ENCODE data around the gene CPNE9.
"Not testable (repeated sequence)": the region's sequence is repeated elsewhere in the genome, so short reads cannot be mapped to it uniquely, and the experiment has no call there.

Gene CPNE9

GRCh38 chr3:9745521-9745920, 41.9 kb downstream of the CPNE9 start:
- FAIRE-seq: no peak
- DNase-seq (ENCODE audit: insufficient read length, low spot score): no peak

GRCh38 chr3:9746330-9746729, 42.7 kb downstream of the CPNE9 start:
- DNase-seq (ENCODE audit: insufficient read length, low spot score): no peak

DNA sequence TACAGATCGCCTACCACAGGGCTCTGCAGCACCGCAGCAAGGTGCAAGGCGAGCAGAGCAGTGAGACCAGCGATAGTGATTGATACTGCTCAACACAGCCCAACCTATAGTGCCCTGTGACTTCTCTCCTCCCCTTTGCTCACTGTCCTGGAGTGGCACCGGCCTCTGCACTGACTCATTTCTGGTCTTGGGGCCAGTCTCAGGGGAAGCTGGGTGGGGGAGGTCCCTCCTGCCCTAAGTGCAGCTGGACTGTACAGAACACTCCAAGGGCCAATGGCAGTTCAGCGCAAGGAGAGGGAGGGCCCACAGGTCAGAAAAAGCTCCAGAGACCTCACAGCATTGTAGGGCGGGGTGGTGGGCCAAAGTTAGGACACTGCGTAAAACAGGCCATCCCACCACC, 43.6 kb downstream of the CPNE9 start:
- FAIRE-seq: no peak
- DNase-seq (ENCODE audit: insufficient read length, low spot score): no peak

More at GRCh38 chr3:9746330-9746729, 42.7 kb downstream of the CPNE9 start:
- no peak for FAIRE-seq

- FAIRE-seq: no peak
Measured at GRCh38 chr3:9748031-9748430, 44.4 kb downstream of the CPNE9 start.

GRCh38 chr3:9749296-9749644, 45.6 kb downstream of the CPNE9 start:
- DNase-seq (ENCODE audit: insufficient read length, low spot score): no peak
- FAIRE-seq: no peak

More at GRCh38 chr3:9748031-9748430, 44.4 kb downstream of the CPNE9 start:
- no peak for DNase-seq (ENCODE audit: insufficient read length, low spot score)

GRCh38 chr3:9749645-9750555, 46.3 kb downstream of the CPNE9 start, which contains the start of gene OGG1:
OGG1 (plus strand) TSS chr3:9749952; CDS start chr3:9750287, 335 bp downstream.
- DNase-seq (ENCODE audit: insufficient read length, low spot score) (peak; percentile 98), FAIRE-seq (peak; percentile 85)

DNA sequence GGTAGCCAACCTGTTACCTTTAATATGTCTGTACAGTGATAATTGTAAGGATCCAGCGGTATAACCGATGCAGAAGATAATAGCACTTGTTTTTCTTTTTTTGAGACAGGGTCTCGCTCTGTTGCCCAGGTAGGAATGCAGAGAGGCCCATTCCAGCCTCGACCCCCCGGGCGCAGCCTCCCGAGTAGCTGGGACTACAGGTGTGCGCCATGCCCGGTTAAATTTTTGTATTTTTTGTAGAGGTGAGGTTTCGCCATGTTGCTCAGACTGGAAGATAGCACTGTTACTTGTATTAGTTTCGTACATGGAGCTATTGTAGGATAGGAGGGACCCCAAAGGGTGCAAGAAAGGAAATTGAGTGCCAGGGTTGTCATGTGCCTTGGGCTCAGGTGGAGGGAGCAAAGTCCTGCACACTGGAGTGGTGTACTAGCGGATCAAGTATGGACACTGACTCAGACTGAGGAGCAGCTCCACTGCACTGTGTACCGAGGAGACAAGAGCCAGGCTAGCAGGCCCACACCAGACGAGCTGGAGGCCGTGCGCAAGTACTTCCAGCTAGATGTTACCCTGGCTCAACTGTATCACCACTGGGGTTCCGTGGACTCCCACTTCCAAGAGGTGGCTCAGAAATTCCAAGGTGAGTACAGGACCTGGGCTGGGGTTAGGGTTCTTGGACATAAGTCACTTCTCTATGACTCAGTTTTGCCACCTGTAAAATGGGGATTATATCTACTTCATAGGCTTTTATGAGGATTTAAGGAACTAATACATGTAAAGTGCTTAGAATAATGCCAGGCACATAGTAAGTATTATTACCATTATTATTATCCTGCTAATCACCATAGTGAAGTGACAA, 47.2 kb downstream of the CPNE9 start:
- DNase-seq (ENCODE audit: insufficient read length, low spot score): no peak
- FAIRE-seq: no peak

DNA sequence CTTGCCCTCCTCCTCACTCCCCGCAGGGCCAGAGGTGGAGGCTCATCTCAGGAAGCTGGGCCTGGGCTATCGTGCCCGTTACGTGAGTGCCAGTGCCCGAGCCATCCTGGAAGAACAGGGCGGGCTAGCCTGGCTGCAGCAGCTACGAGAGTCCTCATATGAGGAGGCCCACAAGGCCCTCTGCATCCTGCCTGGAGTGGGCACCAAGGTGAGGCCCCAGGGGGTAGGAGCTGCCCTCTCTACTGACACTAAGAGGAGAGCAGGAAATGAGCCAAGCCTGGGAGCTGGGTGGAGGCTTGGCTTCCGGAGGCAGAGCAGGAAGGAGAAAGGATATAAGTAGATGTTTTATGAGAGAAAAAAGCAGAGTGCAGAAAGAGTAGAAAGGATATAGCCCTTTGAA, 51.0 kb downstream of the CPNE9 start:
- DNase-seq (ENCODE audit: insufficient read length, low spot score): no peak
- no peak for FAIRE-seq

- FAIRE-seq: no peak
- DNase-seq (ENCODE audit: insufficient read length, low spot score): no peak
Measured at GRCh38 chr3:9757427-9757826, 53.8 kb downstream of the CPNE9 start.

DNA sequence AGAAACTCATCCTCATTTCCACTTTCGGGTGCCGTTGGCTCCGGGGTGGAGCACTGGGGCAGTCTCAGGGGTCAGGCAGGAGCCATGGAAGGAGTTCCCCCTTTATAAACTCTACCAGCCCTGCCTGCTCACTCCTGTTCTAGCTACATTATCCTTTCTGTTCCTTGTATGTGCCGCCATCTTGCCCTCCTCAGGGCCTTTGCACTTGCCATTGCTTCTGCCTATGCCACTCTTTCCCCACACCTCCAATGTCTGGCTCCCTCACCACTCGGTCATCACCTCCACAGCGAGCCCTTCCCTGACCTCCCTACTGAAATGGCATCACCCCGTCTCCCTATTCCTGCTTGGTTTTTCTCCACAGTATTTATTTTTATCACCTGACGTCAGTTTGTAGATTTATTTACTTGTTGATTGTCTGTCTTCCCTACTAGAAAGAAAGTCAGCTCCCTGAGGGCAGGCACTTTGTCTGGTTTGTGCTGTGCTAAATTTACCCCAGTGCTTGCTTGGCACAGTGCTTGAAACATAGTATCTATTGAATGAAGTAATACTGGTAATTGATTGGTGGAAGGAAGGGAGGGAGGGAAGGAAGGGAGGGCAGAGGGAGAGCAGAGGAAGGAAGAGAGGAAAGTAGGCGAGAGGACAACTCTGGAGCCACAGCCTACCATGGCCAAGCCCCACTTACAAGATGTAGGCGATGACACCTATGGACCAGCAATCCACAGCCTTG, 57.3 kb downstream of the CPNE9 start:
- no peak for DNase-seq (ENCODE audit: insufficient read length, low spot score)
- FAIRE-seq: no peak

GRCh38 chr3:9761919-9762318, 58.3 kb downstream of the CPNE9 start:
- DNase-seq (ENCODE audit: insufficient read length, low spot score) (no peak), FAIRE-seq (no peak)

DNA sequence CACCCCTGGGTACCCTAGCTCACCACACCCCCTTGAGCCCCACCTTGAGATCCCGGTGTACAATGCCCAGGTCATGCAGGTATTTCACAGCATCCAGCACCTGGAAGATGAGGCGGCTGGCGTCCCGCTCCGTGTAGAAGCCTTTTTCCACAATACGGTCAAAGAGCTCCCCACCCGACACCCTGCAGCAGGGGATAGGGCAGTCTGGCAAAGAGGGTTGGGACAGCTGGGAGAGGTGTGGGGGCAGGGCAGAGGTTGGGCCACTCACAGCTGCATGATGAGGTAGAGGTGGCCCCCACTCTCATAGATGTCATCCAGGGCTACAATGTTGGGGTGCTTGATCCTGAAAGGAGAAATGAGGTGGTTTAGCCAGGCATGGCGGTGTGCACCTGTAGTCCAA, 59.2 kb downstream of the CPNE9 start:
- no peak for FAIRE-seq

DNA sequence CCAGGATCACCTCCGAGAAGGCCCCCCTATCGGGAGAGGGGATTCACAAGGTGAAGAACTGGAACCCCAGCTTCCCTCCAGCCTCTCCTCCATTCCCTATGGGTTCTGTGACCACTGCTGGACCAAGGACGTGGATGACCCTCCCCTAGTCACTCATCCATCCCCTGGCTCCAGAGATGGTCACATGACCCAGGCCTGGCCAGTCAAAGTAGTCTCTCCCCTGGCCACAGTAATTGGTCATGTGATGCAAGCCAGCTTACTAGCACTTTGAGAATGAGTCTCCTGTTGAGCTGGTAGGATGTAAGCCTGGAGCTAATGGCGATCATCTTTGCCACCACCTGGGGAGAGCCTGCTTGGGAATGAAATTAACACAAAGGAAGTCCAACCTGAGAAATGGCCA, 62.2 kb downstream of the CPNE9 start:
- DNase-seq (ENCODE audit: insufficient read length, low spot score) (no peak), FAIRE-seq (no peak)

More for the DNA sequence above, 59.2 kb downstream of the CPNE9 start:
- DNase-seq (ENCODE audit: insufficient read length, low spot score): no peak

- DNase-seq (ENCODE audit: insufficient read length, low spot score): no peak
- no peak for FAIRE-seq
Measured at GRCh38 chr3:9767418-9767817, 63.8 kb downstream of the CPNE9 start.

- no peak for DNase-seq (ENCODE audit: insufficient read length, low spot score)
- FAIRE-seq: no peak
Measured at GRCh38 chr3:9768141-9768775, 64.6 kb downstream of the CPNE9 start.

DNA sequence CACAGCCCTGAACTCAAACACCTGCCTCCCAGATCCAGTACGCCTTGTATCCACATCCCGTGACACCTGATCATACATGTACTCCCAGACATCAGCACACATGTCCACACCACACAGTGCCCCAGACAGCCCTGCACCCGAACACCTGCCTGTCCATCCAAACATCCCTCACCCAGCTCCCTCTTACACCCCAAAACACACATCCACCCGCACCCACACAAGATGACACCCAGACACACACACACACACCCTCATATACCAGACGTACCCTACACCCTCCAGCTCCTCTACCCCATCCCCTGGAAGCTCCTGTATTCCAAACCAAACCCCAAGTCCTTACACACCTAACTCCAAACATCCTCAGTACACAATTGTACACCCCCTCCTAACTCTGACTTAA, 65.4 kb downstream of the CPNE9 start:
- DNase-seq (ENCODE audit: insufficient read length, low spot score) (no peak), FAIRE-seq (no peak)

DNA sequence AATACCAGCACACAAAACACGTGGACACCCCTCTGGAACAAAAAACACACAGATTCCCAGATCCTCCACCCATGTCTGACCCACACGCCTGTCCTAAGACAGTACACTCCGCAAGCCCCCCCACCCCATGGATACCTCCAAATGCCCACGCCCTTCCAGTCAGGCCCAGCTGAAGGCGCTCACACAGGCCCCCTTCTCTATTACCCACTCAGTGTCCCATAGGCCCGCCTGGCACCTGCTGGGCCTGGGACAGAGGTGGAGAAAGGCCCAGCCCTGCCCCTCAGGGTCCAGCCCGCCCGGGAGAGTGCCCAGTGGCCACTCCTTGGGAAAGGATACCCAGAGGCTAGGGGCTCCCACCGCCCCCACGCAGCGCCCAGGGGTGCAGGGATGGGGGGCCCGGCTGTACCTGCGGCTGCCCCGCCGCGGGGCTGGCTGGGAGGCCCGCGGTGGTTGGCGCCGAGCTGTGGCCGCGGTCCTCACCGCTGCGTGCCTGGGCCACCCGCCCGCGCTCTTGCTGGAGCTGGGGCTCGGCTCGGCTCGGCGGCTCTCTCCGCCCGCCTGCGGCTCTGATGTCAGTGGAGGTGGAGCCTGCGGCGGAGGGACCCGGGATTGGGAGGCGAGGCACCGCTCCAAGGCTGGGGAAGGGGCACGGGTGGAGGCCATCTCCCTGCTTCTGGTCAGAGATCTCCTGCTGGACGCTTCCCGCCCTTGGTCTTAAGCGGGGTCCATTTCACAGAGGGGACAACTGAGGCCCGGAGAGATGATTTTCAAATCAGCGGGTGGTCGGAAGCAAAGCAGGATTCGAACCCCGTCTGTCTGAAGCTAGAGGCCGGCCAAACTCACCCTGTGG, 66.0 kb downstream of the CPNE9 start, which contains the start of gene CAMK1:
CAMK1 (minus strand) TSS at position 522 of the 850 bp plus-strand sequence. CDS start 2,198 bp downstream, outside the sequence.
- FAIRE-seq (no peak), DNase-seq (ENCODE audit: insufficient read length, low spot score) (peak; percentile 59)

GRCh38 chr3:9770276-9770812, 66.7 kb downstream of the CPNE9 start:
- no peak for FAIRE-seq
- no peak for DNase-seq (ENCODE audit: insufficient read length, low spot score)

DNA sequence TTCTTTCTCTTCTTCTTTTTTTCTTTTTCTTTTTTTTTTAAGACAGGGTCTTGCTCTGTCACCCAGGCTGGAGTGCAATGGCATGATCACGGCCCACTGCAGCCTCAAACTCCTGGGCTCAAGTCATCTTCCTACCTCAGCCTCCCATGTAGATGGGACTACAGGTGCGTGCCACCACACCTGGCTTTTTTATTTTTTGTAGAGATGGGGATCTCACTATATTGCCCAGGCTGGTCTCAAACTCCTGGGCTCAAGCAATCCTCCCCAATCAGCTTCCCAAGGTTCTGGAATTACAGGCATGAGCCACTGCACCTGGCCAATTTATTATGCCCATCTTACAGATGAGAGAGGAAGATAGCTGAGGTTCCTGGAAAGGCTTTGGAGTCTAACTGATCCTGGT, 67.4 kb downstream of the CPNE9 start:
- not testable (repeated sequence) for DNase-seq (ENCODE audit: insufficient read length, low spot score); FAIRE-seq

Data from GM19239 (cell line).